ENCODE results near the gene POPDC2. TPM values are rescaled to one million over a fixed set of nuclear protein-coding genes. Genes with fewer than 3 reads are reported as not detected.

POPDC2 gene
- total and polyA plus RNA-seq, 10 of the 15 experiments (the other 5 are each of a cell fraction or from before 2014, with no cell fraction given), result 1.8 to 12.7 (median 3.5) TPM

- no peak for TF ChIP-seq ZBTB33 (IDR thresholded peaks at IDR 0.05)
- TF ChIP-seq NR2C1 (IDR thresholded peaks at IDR 0.05), result no peak
- TF ChIP-seq EP300 (IDR thresholded peaks at IDR 0.05; ENCODE audit: borderline replicate concordance in 1 of 2, control insufficient read depth in 1 of 2, low read depth in 2 of 2, low read length in 2 of 2), result 0 out of 4 replicates have a peak, but pooled peaks of 1 of the 2 experiments have one; percentile 28
- TF ChIP-seq CHD2 (IDR thresholded peaks at IDR 0.05; ENCODE audit: borderline replicate concordance, low read depth, low read length), result no peak
- TF ChIP-seq RFX5 (IDR thresholded peaks at IDR 0.05; ENCODE audit: low read depth, low read length), result no peak
- TF ChIP-seq SREBF1 (IDR thresholded peaks at IDR 0.05; ENCODE audit: low read length), result no peak
- TF ChIP-seq MTA2 (IDR thresholded peaks at IDR 0.05; ENCODE audit: low read depth), result no peak; the same call in none of the 2 replicates
- TF ChIP-seq RELA (IDR thresholded peaks at IDR 0.05; ENCODE audit: borderline replicate concordance, partially characterized antibody), result peak; percentile 53
- peak; percentile 43; the same call in 1 of the 2 replicates for TF ChIP-seq ZNF687 (IDR thresholded peaks at IDR 0.05)
- no peak for TF ChIP-seq IRF5 (IDR thresholded peaks at IDR 0.05; ENCODE audit: borderline replicate concordance)
- no peak for TF ChIP-seq BCL3 (IDR thresholded peaks at IDR 0.05; ENCODE audit: borderline replicate concordance, insufficient read depth, low read depth, low read length, poor library complexity, severe bottlenecking)
- no peak for TF ChIP-seq POLR2A (IDR thresholded peaks at IDR 0.05; ENCODE audit: low read depth, low read length)
- TF ChIP-seq IRF4 (IDR thresholded peaks at IDR 0.05; ENCODE audit: low read depth, low read length), result 0 out of 2 replicates have a peak, but pooled peaks have one; percentile 27
- TF ChIP-seq USF2 (IDR thresholded peaks at IDR 0.05; ENCODE audit: borderline replicate concordance, low read depth, low read length), result no peak
- TF ChIP-seq IKZF2 (IDR thresholded peaks at IDR 0.05), result peak in 1 of 2 experiments; percentile 40; a peak in 1 of 4 replicates
- 0 out of 2 replicates have a peak, but pooled peaks have one; percentile 23 for TF ChIP-seq SPI1 (IDR thresholded peaks at IDR 0.05; ENCODE audit: borderline replicate concordance, insufficient read depth, low read depth, low read length)
- no peak for TF ChIP-seq PKNOX1 (IDR thresholded peaks at IDR 0.05)
- TF ChIP-seq POLR2AphosphoS5 (IDR thresholded peaks at IDR 0.05; ENCODE audit: low read length), result peak; percentile 13; the same call in 1 of the 2 replicates
- TF ChIP-seq TARDBP (IDR thresholded peaks at IDR 0.05; ENCODE audit: borderline replicate concordance), result no peak
These were observed 32.0 kb downstream of the POPDC2 start (continued) for GRCh38 chr3:119628390-119628789.
